C1 segment of cervical spinal cord (tissue), 14 donors: ENCODE data around the gene DLG2.

Source experiments
- DNase-seq, 14 donors: peaks; one replicate each; lab custom pipeline; 2025; lab: John Stamatoyannopoulos, UW

The DLG2 gene

GRCh38 chr11:84292006-84292405 is 1335.1 kb downstream of the DLG2 start:
- no peak for DNase-seq

GRCh38 chr11:84290647-84291046 is 1336.5 kb downstream of the DLG2 start:
- no peak for DNase-seq

GRCh38 chr11:84289381-84289906 is 1337.7 kb downstream of the DLG2 start:
- no peak for DNase-seq

- peak in 1 of 14 donors; percentile 19 for DNase-seq
Observed at GRCh38 chr11:84273541-84273940, 1353.6 kb downstream of the DLG2 start.

GRCh38 chr11:84270466-84270865 is 1356.7 kb downstream of the DLG2 start:
- no peak for DNase-seq

- DNase-seq, result peak in 7 of 14 donors; percentile 4 to 40 (median 23)
Observed at GRCh38 chr11:84264066-84264465, 1363.1 kb downstream of the DLG2 start.

GRCh38 chr11:84261707-84262106 is 1365.4 kb downstream of the DLG2 start:
- no peak for DNase-seq

- no peak for DNase-seq
Observed at GRCh38 chr11:84260862-84261261, 1366.3 kb downstream of the DLG2 start.

- DNase-seq, result no peak
Observed at GRCh38 chr11:84256618-84257017, 1370.5 kb downstream of the DLG2 start.

GRCh38 chr11:84255483-84255882 is 1371.7 kb downstream of the DLG2 start:
- no peak for DNase-seq

- DNase-seq, result no peak
Observed at GRCh38 chr11:84250834-84251613, 1376.1 kb downstream of the DLG2 start.

- no peak for DNase-seq
Observed at GRCh38 chr11:84249344-84250135, 1377.6 kb downstream of the DLG2 start.

- DNase-seq, result no peak
Observed at GRCh38 chr11:84247926-84248325, 1379.2 kb downstream of the DLG2 start.

GRCh38 chr11:84247129-84247528 is 1380.0 kb downstream of the DLG2 start:
- DNase-seq, result no peak

- no peak for DNase-seq
Observed at GRCh38 chr11:84243629-84244263, 1383.4 kb downstream of the DLG2 start.

- DNase-seq, result no peak
Observed at GRCh38 chr11:84241343-84242131, 1385.6 kb downstream of the DLG2 start.

GRCh38 chr11:84240847-84241246 is 1386.3 kb downstream of the DLG2 start:
- DNase-seq, result no peak

GRCh38 chr11:84236436-84236835 is 1390.7 kb downstream of the DLG2 start:
- no peak for DNase-seq

GRCh38 chr11:84234462-84235202 is 1392.5 kb downstream of the DLG2 start:
- no peak for DNase-seq

GRCh38 chr11:84234011-84234410 is 1393.1 kb downstream of the DLG2 start:
- no peak for DNase-seq

- no peak for DNase-seq
Observed at GRCh38 chr11:84232511-84232910, 1394.6 kb downstream of the DLG2 start.
